GM12878 (cell line): ENCODE measurements around the gene PEF1.

Source experiments
- PML ChIP-seq: IDR thresholded peaks from 2 replicates; pipeline ENCODE4 v1.6.1; 2012; ENCODE audit warnings: low read length, inconsistent platforms
- ZNF217 ChIP-seq: fragments of 450-650 bp; IDR thresholded peaks from 2 replicates; pipeline ENCODE4 v1.6.1; 2017; ENCODE audit warnings: antibody characterized with exemption, mild to moderate bottlenecking

- TF ChIP-seq PML, result no peak
- no peak for TF ChIP-seq ZNF217
Measured at GRCh38 chr1:31580513-31580870, 64.2 kb downstream of the PEF1 start.
